Measurements from ENCODE around the gene ENDOV.
A peak's percentile ranks its signal among the peaks of the same experiment; 100 is the strongest.

ENDOV gene

DNA sequence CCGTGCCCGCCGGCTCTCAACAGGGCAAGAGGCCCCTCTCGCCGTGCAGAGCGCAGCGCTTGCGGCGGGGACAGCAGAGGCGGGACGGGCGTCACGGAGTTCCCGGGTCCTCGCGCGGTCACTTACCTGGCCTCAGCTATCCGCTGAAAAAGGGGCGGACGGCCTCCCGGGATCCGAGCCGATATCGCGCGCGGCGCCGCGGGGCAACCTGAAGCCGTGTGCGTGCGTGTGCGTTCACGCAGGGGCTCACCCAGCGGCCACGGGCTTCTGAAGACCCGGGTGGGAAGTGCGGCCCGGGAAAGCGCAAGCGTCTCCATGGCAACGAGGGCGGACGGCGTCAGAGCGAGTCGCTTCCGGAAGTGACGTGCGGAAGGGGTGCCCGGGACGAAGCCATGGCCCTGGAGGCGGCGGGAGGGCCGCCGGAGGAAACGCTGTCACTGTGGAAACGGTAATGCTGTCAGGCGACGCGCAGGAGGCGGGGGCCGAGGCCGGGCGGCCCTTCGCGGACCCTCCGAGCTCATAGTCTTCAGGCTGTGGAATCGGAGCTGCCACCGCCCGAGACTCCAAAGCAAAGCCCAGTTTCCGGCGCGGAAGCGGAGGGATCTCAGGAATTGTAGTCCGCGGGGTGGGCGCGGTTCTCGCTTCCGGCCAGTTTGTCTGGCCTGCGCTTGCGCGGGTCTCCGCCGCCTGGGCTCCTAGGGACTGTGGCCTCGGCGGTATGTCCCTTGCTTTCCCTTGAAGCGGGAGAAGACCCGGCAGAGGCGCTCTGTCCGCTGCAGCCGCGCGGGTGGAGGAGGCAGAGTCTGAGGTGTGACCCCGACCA is at the start of gene ENDOV:
TSS of gene ENDOV (plus strand) at position 365 of the 823 bp plus-strand sequence. CDS start at position 393, 28 bp downstream.
- DNase-seq (ENCODE audit: low spot score) = peak; percentile 93

GRCh38 chr17:80365983-80366382 is 49.0 kb upstream of the ENDOV start:
- DNase-seq (ENCODE audit: low spot score) = no peak

GRCh38 chr17:80367503-80367902 is 47.5 kb upstream of the ENDOV start:
- DNase-seq (ENCODE audit: low spot score) = no peak

DNA sequence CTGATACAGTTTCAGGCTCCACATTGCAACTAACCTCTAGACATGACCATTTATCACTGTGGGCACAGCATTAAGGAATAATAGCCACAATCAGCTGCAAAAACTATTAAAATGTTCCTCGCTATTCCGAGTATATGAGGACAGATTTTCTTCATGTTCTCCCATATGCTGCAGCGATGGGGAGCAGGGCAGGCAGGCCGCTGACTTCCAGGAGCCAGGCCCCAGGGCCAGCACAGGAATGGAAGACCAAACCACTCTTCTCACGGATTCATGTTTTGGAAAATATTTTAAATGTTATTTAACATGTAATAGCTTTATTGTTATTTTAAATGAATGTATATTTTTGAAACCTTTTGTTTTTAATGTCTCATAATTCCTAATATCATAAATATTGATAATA is 43.8 kb upstream of the ENDOV start:
- DNase-seq (ENCODE audit: low spot score) = no peak

DNA sequence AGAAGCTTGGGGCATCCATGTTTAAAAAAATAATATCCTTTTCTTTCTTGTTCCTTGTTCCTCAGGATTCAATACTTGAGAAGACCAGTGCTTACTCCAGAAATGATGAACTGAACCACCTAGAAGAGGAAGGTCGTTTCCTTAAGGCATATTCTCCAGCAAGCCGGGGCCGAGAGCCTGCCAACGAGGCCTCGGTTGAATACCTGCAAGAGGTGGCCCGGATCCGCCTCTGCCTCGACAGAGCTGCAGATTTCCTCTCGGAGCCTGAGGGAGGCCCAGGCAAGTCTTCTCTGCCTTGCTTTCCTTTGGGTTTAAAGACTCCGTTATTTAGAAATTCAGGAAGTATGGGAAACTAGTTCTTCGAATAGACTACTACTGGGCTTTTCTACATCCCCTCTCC is 42.5 kb upstream of the ENDOV start:
- no peak for DNase-seq (ENCODE audit: low spot score)

GRCh38 chr17:80372922-80373570 is 41.9 kb upstream of the ENDOV start:
- no peak for DNase-seq (ENCODE audit: low spot score)

DNA sequence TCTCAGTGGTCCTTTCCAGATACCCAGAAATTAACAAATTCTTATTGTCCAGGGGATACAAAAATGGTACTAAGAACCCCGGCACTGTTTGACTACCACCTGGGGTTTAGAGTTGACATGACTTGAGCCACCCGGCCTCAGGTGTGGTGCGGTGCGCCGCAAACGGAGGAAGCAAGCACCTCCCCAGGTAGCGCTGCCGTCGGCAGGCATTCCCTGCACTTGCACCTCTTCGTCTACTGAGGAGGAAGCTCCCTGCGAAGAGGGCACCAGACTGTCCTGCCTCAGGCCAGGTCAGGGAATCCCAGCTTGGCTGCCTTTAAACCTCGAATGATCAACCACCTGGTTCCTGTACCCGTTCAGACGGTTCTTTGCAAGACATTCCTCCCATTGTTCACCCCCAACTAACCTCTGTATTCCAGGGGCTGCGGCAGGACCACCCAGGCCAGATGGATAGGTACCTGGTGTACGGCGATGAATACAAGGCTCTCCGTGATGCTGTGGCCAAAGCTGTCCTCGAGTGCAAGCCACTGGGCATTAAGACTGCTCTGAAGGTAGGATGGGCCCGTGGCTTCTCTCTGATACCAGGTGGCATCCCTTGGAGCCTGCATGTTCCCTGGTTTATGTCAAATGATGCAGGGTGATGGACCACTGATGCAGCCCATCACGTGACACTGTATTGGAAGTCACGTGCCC is 40.8 kb upstream of the ENDOV start:
- no peak for DNase-seq (ENCODE audit: low spot score)

- peak; percentile 22 for DNase-seq (ENCODE audit: low spot score)
Measured at GRCh38 chr17:80374732-80375585, 40.0 kb upstream of the ENDOV start.

GRCh38 chr17:80376531-80376930 is 38.4 kb upstream of the ENDOV start:
- DNase-seq (ENCODE audit: low spot score) = no peak

GRCh38 chr17:80377798-80378197 is 37.2 kb upstream of the ENDOV start:
- no peak for DNase-seq (ENCODE audit: low spot score)

GRCh38 chr17:80379348-80379747 is 35.6 kb upstream of the ENDOV start:
- DNase-seq (ENCODE audit: low spot score) = no peak

DNA sequence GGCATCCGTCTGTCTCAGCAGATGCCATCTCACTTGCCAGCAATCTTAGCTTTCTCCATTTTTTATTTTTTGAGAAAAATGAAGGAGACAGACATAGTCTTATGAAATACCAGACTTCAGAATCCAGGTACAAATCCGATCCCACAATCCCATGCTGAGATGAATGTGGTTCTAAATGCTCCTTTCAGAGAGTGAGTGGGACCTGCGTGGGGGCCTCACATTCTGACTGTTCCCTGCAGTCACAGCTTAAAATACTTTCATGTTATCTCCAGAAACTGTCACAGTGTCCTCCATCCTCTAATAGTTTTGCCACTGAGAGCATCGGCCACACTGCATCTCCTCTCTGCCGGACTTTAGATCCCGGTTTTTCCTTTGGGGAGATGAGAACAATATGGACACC is 34.9 kb upstream of the ENDOV start:
- no peak for DNase-seq (ENCODE audit: low spot score)

DNA sequence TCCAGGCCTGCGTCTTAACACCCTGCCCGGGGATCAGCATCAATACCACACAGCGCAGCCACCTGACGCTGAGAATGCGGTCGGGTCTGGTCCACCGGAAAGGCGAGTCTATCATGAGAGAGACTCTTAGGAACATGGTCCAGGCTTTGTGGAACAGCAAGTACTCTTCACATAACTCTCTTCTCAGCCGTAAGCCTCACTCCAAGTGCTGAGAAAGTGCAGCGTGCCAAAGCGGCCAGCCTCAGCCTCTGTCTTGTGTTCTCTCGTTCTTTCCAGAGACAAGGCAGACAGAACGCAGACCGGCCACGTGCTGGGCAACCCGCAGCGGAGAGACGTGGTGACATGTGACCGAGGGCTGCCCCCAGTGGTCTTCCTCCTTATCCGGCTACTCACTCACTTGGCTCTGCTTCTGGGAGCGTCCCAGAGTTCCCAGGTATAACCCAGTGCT is 34.4 kb upstream of the ENDOV start:
- DNase-seq (ENCODE audit: low spot score) = no peak

DNA sequence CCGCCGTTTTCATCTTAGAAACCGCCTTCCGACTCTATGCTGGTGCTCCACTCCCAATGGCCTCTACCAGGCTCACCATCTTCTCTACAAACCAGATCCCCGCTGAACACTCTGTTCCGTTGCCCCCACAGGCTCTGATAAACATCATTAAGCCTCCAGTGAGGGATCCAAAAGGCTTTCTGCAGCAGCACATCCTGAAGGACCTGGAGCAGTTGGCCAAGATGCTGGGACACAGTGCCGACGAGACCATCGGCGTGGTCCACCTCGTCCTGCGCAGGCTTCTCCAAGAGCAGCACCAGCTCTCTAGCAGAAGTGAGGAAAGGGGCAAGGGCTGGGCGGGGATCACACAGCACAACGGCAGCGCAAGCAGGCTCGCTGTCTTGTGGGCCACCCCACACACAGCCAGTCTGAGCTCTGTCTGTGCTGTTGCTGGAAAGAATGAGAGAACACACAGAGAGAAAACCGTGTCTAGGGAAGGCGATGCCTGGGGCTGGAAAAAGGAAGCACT is 33.5 kb upstream of the ENDOV start:
- DNase-seq (ENCODE audit: low spot score) = no peak

DNA sequence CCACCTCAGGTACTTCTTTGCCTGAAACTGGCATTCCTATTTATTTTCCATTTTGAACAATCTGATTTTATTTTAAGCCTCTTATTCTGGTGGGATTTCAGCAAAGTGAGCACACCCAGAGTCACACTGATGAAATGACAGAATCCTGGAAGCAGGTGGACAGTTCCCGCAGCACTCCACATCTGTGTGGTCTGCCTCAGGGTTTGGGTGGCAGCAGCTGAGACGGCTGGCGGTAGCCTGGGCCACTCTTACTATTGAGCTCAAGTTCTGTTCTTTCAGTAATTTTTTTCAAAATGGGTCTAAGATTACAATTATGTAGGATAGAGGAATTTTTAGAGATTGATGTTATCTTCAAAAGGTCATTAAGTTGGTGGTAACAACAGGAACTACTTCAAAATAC is 32.5 kb upstream of the ENDOV start:
- DNase-seq (ENCODE audit: low spot score) = no peak

DNA sequence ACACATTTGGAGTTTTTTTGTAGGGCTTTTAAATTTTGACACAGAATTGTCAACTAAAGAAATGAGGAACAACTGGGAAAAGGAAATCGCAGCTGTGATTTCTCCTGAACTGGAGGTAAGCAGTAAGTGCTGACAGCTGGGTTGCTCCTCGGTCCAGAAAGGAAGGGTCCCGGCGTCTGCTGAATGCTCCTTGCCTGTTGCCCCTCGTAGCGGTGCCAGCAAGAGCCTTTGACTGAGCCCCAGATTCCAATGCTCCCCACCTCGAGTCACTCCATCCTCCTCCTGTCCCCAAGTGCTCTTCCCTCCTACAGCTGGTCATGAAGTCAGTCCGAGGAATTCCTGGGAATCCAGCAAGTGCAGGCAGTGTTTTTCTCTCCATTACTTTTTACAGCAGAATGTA is 32.0 kb upstream of the ENDOV start:
- DNase-seq (ENCODE audit: low spot score) = no peak

- DNase-seq (ENCODE audit: low spot score) = no peak
Measured at GRCh38 chr17:80384078-80384960, 30.6 kb upstream of the ENDOV start.

- DNase-seq (ENCODE audit: low spot score) = no peak
Measured at GRCh38 chr17:80385046-80385445, 29.9 kb upstream of the ENDOV start.

- DNase-seq (ENCODE audit: low spot score) = no peak
Measured at GRCh38 chr17:80386341-80386740, 28.6 kb upstream of the ENDOV start.

DNA sequence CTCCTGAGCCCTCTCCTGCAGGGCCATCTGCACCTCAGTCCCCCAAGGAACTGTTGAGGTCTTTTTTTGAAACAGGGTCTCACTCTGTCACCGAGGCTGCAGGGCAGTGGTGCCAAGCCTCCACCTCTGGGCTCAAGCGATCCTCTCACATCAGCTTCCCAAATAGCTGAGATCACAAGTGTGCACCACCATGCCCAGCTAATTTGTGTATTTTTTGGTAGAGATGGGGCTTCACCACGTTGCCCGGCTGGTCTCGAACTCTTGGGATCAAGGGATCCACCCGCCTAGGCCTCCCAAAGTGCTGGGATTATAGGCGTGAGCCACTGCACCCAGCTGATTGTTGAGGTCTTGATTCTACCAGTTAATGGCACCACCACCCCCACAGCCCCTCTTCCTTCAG is 27.9 kb upstream of the ENDOV start:
- DNase-seq (ENCODE audit: low spot score) = no peak

GRCh38 chr17:80388175-80388574 is 26.8 kb upstream of the ENDOV start:
- no peak for DNase-seq (ENCODE audit: low spot score)
